CD4-positive, alpha-beta memory T cell (primary cell): ENCODE data around the gene MARS2. TPM values are rescaled to one million over a fixed set of nuclear protein-coding genes. Genes with fewer than 3 reads are reported as not detected.
"Not testable (repeated sequence)": the region's sequence is repeated elsewhere in the genome, so short reads cannot be mapped to it uniquely, and the experiment has no call there.

Experiments used
- CTCF ChIA-PET: fragments of 350-600 bp; sonication (Branson Sonifier 250); formaldehyde crosslinking; loops from one replicate; lab custom pipeline; 2021; ENCODE audit warnings: inconsistent platforms; ENCODE audit not compliant: partially characterized antibody; lab: Charles Lee
- POLR2A ChIA-PET: fragments of 350-600 bp; sonication (Branson Sonifier 250); formaldehyde crosslinking; loops from one replicate; lab custom pipeline; 2021; ENCODE audit not compliant: partially characterized antibody; lab: Charles Lee
- DNase-seq, 5 donors: peaks; one replicate each; pipeline versions ENCODE4 v3.0.0 to v3.0.0-alpha.2; 2020 to 2022; ENCODE audit warnings: mixed read lengths in 1 of 5
- H3K27ac ChIP-seq: one replicate; pipeline ENCODE4 v1.7.0; 2013; ENCODE audit warnings: low read depth, low read length
- H3K27me3 ChIP-seq: 2 replicates; pipeline ENCODE4 v1.7.0; 2013; ENCODE audit warnings: mild to moderate bottlenecking, low read length, moderate library complexity; ENCODE audit not compliant: insufficient read depth
- H3K36me3 ChIP-seq: 2 replicates; pipeline ENCODE4 v1.7.0; 2013; ENCODE audit warnings: mild to moderate bottlenecking, low read length, moderate library complexity; ENCODE audit not compliant: insufficient read depth
- H3K4me1 ChIP-seq: 2 replicates; pipeline ENCODE4 v1.7.0; 2013; ENCODE audit warnings: mild to moderate bottlenecking, low read length, moderate library complexity; ENCODE audit not compliant: insufficient read depth
- H3K4me3 ChIP-seq, 2 donors: one replicate each; pipeline ENCODE4 v1.7.0; 2013; ENCODE audit warnings: low read length in 2 of 2, mild to moderate bottlenecking in 1 of 2
- H3K9me3 ChIP-seq, 2 donors: one replicate each; pipeline ENCODE4 v1.7.0; 2013; ENCODE audit warnings: low read length in 2 of 2, control low read depth in 1 of 2; ENCODE audit not compliant: control insufficient read depth in 1 of 2
- H3K27ac Mint-ChIP-seq, 7 donors: one replicate each; pipeline ENCODE4 v1.8.0; 2020 to 2021; ENCODE audit warnings: mixed read lengths in 7 of 7, mild to moderate bottlenecking in 6 of 7, inconsistent platforms in 3 of 7, moderate library complexity in 3 of 7
- H3K27me3 Mint-ChIP-seq, 2 donors: one replicate each; pipeline ENCODE4 v1.8.0; 2020 to 2021; ENCODE audit warnings: mixed read lengths in 2 of 2
- H3K36me3 Mint-ChIP-seq, 2 donors: one replicate each; pipeline ENCODE4 v1.8.0; 2020 to 2021; ENCODE audit warnings: mixed read lengths in 2 of 2, inconsistent platforms in 1 of 2, mild to moderate bottlenecking in 1 of 2
- H3K4me1 Mint-ChIP-seq, 4 donors: one replicate each; pipeline ENCODE4 v1.8.0; 2020 to 2021; ENCODE audit warnings: mixed read lengths in 4 of 4, mild to moderate bottlenecking in 1 of 4
- H3K4me3 Mint-ChIP-seq, 8 donors: one replicate each; pipeline ENCODE4 v1.8.0; 2020 to 2021; ENCODE audit warnings: mixed read lengths in 8 of 8, mild to moderate bottlenecking in 7 of 8, moderate library complexity in 6 of 8, inconsistent platforms in 3 of 8
- H3K9me3 Mint-ChIP-seq, 8 donors: one replicate each; pipeline ENCODE4 v1.8.0; 2020 to 2021; ENCODE audit warnings: mixed read lengths in 8 of 8, mild to moderate bottlenecking in 5 of 8, inconsistent platforms in 3 of 8, moderate library complexity in 1 of 8
- intact Hi-C: fragments of 100-400 bp; cut with micrococcal nuclease; formaldehyde crosslinking; loops from one replicate; pipeline ENCODE4 v1.15.1; 2023
- polyA plus RNA-seq, 2 donors: library from polyadenylated mRNA; unstranded; fragments of 300-500 nt; fragmentation: Illumina TruSeq; gene quantifications; one replicate each; pipeline ENCODE4 v1.2.3, GENCODE V29; 2021
- total RNA-seq, 2 experiments: library from RNA; stranded (reverse); gene quantifications; one replicate each; pipeline ENCODE4 v1.2.3, GENCODE V29; 2021

Gene MARS2
- total and polyA plus RNA-seq, 4 experiments from 2014 or later = 8.6 to 12.3 (median 11.1) TPM

GRCh38 chr2:197677483-197677882, 27.7 kb upstream of the MARS2 start:
- H3K27ac ChIP-seq = no peak overlapping the region
- Mint-ChIP-seq H3K36me3 (no peaks in the 10 kb centered on the region), H3K27ac (no peak overlapping the region), H3K4me1 (no peaks in the 10 kb centered on the region), H3K9me3 (peaks cover 0 to 2% (median 0%) of the 10 kb centered on the region in 8 donors), H3K4me3 (no peak overlapping the region), H3K27me3 (peaks cover 1 to 21% of the 10 kb centered on the region in 2 donors)
- ChIA-PET POLR2A (no interaction called here), CTCF (no interaction called here)
- H3K4me3 ChIP-seq = no peak overlapping the region
- no peaks in the 10 kb centered on the region for H3K9me3 ChIP-seq
- no peaks in the 10 kb centered on the region for H3K27me3 ChIP-seq
- H3K36me3 ChIP-seq = no peaks in the 10 kb centered on the region
- H3K4me1 ChIP-seq = no peaks in the 10 kb centered on the region
- intact Hi-C loops = no loop called here
- DNase-seq = no peak

GRCh38 chr2:197695206-197695605, 10.0 kb upstream of the MARS2 start:
- ChIA-PET CTCF (interaction anchor here (1.0 kb wide), 1 partner anchor 16 kb away, joined by 3 read pairs; no protein-coding TSS in a partner anchor), POLR2A (interaction anchor here (2.1 kb wide), 1 partner anchor 10 kb away, joined by 8 read pairs; the partner anchor contains the start of gene MARS2)
- H3K27ac ChIP-seq, H3K36me3 ChIP-seq, DNase-seq, H3K4me3 Mint-ChIP-seq, H3K36me3 Mint-ChIP-seq, H3K27me3 ChIP-seq, H3K4me1 ChIP-seq, H3K9me3 Mint-ChIP-seq, H3K9me3 ChIP-seq, H3K27me3 Mint-ChIP-seq, H3K4me3 ChIP-seq, intact Hi-C loops: not testable (repeated sequence)
- peaks cover 0 to 20% (median 6%) of the 10 kb centered on the region in 4 donors for H3K4me1 Mint-ChIP-seq
- H3K27ac Mint-ChIP-seq = peak overlapping the region in 1 of 7 donors; percentile 58

- H3K36me3 Mint-ChIP-seq, H3K27ac Mint-ChIP-seq, H3K36me3 ChIP-seq, DNase-seq, H3K4me3 ChIP-seq, CTCF ChIA-PET, H3K27me3 ChIP-seq, intact Hi-C loops, H3K27ac ChIP-seq, H3K27me3 Mint-ChIP-seq, H3K4me1 ChIP-seq, H3K4me3 Mint-ChIP-seq, H3K9me3 ChIP-seq, H3K9me3 Mint-ChIP-seq, POLR2A ChIA-PET: not testable (repeated sequence)
- peaks cover 0 to 25% (median 6%) of the 10 kb centered on the region in 4 donors for H3K4me1 Mint-ChIP-seq
These were observed 9.2 kb upstream of the MARS2 start for GRCh38 chr2:197695971-197696370.

- H3K9me3 ChIP-seq, H3K36me3 Mint-ChIP-seq, DNase-seq, H3K4me3 ChIP-seq, CTCF ChIA-PET, intact Hi-C loops, H3K4me1 ChIP-seq, H3K36me3 ChIP-seq, H3K27me3 Mint-ChIP-seq, H3K4me3 Mint-ChIP-seq, H3K27me3 ChIP-seq, H3K27ac ChIP-seq, H3K9me3 Mint-ChIP-seq, H3K27ac Mint-ChIP-seq, POLR2A ChIA-PET: not testable (repeated sequence)
- H3K4me1 Mint-ChIP-seq = peaks cover 0 to 28% (median 6%) of the 10 kb centered on the region in 4 donors
These were observed 8.6 kb upstream of the MARS2 start for GRCh38 chr2:197696571-197696970.

GRCh38 chr2:197699724-197700123, 5.4 kb upstream of the MARS2 start:
- H3K9me3 Mint-ChIP-seq, H3K27ac ChIP-seq, H3K27me3 Mint-ChIP-seq, H3K36me3 Mint-ChIP-seq, H3K9me3 ChIP-seq, DNase-seq, H3K4me1 ChIP-seq, POLR2A ChIA-PET, H3K27me3 ChIP-seq, H3K4me3 Mint-ChIP-seq, CTCF ChIA-PET, H3K36me3 ChIP-seq, H3K4me3 ChIP-seq, intact Hi-C loops: not testable (repeated sequence)
- Mint-ChIP-seq H3K4me1 (peaks cover 3 to 18% (median 8%) of the 10 kb centered on the region in 4 donors), H3K27ac (peak overlapping the region in 1 of 7 donors; percentile 20)

- no peaks in the 10 kb centered on the region for H3K36me3 ChIP-seq
- H3K9me3 Mint-ChIP-seq = peaks cover 0 to 2% (median 0%) of the 10 kb centered on the region in 8 donors
- H3K4me3 Mint-ChIP-seq = no peak overlapping the region
- H3K27me3 Mint-ChIP-seq = peaks cover 3 to 5% of the 10 kb centered on the region in 2 donors
- H3K4me1 Mint-ChIP-seq = peaks cover 7 to 20% (median 11%) of the 10 kb centered on the region in 4 donors
- H3K4me3 ChIP-seq = no peak overlapping the region
- H3K27ac Mint-ChIP-seq = no peak overlapping the region
- DNase-seq = no peak
- intact Hi-C loops = no loop called here
- no peaks in the 10 kb centered on the region for H3K9me3 ChIP-seq
- ChIA-PET POLR2A (no interaction called here), CTCF (no interaction called here)
- peaks cover 13% of the 10 kb centered on the region for H3K4me1 ChIP-seq
- no peaks in the 10 kb centered on the region for H3K27me3 ChIP-seq
- no peaks in the 10 kb centered on the region for H3K36me3 Mint-ChIP-seq
- H3K27ac ChIP-seq = no peak overlapping the region
These were observed 4.2 kb upstream of the MARS2 start for GRCh38 chr2:197700960-197701359.

- Histone ChIP-seq H3K4me1 (peaks cover 44% of the 10 kb centered on the region), H3K27me3 (no peaks in the 10 kb centered on the region), H3K9me3 (no peaks in the 10 kb centered on the region), H3K36me3 (no peaks in the 10 kb centered on the region), H3K27ac (peak overlapping the region; percentile 77), H3K4me3 (peak overlapping the region; percentile 89 to 93)
- Mint-ChIP-seq H3K27me3 (peaks cover 3 to 5% of the 10 kb centered on the region in 2 donors), H3K27ac (peak overlapping the region; percentile 84 to 98 (median 94)), H3K9me3 (no peaks in the 10 kb centered on the region), H3K4me1 (peaks cover 20 to 46% (median 35%) of the 10 kb centered on the region in 4 donors), H3K36me3 (peaks cover 5% of the 10 kb centered on the region in 2 donors), H3K4me3 (peak overlapping the region; percentile 81 to 93 (median 87))
- ChIA-PET CTCF (interaction anchor here (1.2 kb wide), 1 partner anchor 64 kb away, joined by 4 read pairs; no protein-coding TSS in a partner anchor), POLR2A (interaction anchor here (1.2 to 3.0 kb wide), 7 partner anchors 11 to 270 kb away, joined by 4 to 30 read pairs (median 16); partner anchors contain the start of genes COQ10B, HSPD1, HSPE1 and MOB4)
- no peak for DNase-seq
- intact Hi-C loops = loop anchor here (1.0 to 2.0 kb wide), 5 partner anchors 188 to 1065 kb away; partner anchors contain the start of genes CCDC150, COQ10B, HSPE1 and MOB4
These were observed 592 bp upstream of the MARS2 start for GRCh38 chr2:197704434-197705120.
